ENCODE data around the gene STARD3. TPM values are rescaled to one million over a fixed set of nuclear protein-coding genes. Genes with fewer than 3 reads are reported as not detected.

The STARD3 gene
- total and polyA plus RNA-seq, 2 of the 13 experiments (the other 11 are each of a cell fraction or from before 2014, with no cell fraction given): 34.6 to 100 TPM

GRCh38 chr17:39696731-39697130 is 59.8 kb downstream of the STARD3 start:
- in situ Hi-C loops (cut with HindIII; ENCODE audit: extremely low pct_ligation_motif_present, low pct_unique_long_range_greater_than_20kb) (no loop called here), intact Hi-C loops (cut with micrococcal nuclease; ENCODE audit: unreplicated experiment) (no loop called here)
- Histone ChIP-seq H3K36me3 (replicated peaks in 1 of 2; ENCODE audit: control insufficient read depth in 1 of 2, insufficient read depth in 2 of 2, low read length in 2 of 2) (no peaks in the 10 kb centered on the region), H3K79me2 (ENCODE audit: insufficient read depth, low read length) (peaks cover 27% of the 10 kb centered on the region), H3K27ac (ENCODE audit: extremely low read length, insufficient read depth, low read length) (peak overlapping the region; percentile 99), H3K4me3 (replicated peaks in 1 of 3; ENCODE audit: insufficient read depth in 1 of 3, low read depth in 2 of 3, low read length in 3 of 3) (peak overlapping the region in 2 of 3 experiments; percentile 54 to 77; a peak in 3 of 6 replicates), H3K4me1 (ENCODE audit: insufficient read depth, low read length) (peaks cover 71% of the 10 kb centered on the region), H2AFZ (ENCODE audit: low read length) (no peak overlapping the region), H3K9ac (ENCODE audit: insufficient read depth, low read depth, low read length) (peak overlapping the region; percentile 31), H3K9me3 (ENCODE audit: low read length) (no peaks in the 10 kb centered on the region), H4K20me1 (ENCODE audit: insufficient read depth, low read length) (no peaks in the 10 kb centered on the region), H3K4me2 (ENCODE audit: low read depth, low read length) (peak overlapping the region; percentile 100), H3K27me3 (ENCODE audit: control insufficient read depth in 1 of 2, insufficient read depth in 2 of 2, low read length in 2 of 2) (no peaks in the 10 kb centered on the region)
- FAIRE-seq (no peak), ATAC-seq (no peak), DNase-seq (ENCODE audit: low spot score) (no peak)
- ChIA-PET POLR2A (interaction anchor here (1.0 to 4.4 kb wide), 15 partner anchors 8 to 295 kb away, joined by 3 to 96 read pairs (median 21); partner anchors contain the start of genes FBXL20, GRB7, MIEN1 and PGAP3), CTCF (ENCODE audit: low intra/inter-chr PET ratio, low total read pairs) (no interaction called here)
- TF ChIP-seq ZNF280B (CRISPR knock-in tag; IDR thresholded peaks at IDR 0.05; ENCODE audit: borderline replicate concordance) (no peak), SP1 (IDR thresholded peaks at IDR 0.05) (no peak), SP1 (CRISPR knock-in tag; IDR thresholded peaks at IDR 0.05) (no peak), SMC3 (IDR thresholded peaks at IDR 0.05; ENCODE audit: low read length) (no peak), TEAD3 (CRISPR knock-in tag; optimal IDR thresholded peaks at IDR 0.05; ENCODE audit: borderline replicate concordance) (peak; percentile 18), RBM39 (IDR thresholded peaks at IDR 0.05; ENCODE audit: low read depth, low read length, poor library complexity, severe bottlenecking) (no peak), ZNF253 (CRISPR knock-in tag; IDR thresholded peaks at IDR 0.05; ENCODE audit: borderline replicate concordance) (no peak), ERF (CRISPR knock-in tag; IDR thresholded peaks at IDR 0.05) (no peak), ZNF850 (CRISPR knock-in tag; conservative IDR thresholded peaks at IDR 0.05) (no peak), ZNF343 (CRISPR knock-in tag; IDR thresholded peaks at IDR 0.05) (no peak)
- 67% methylated on average over 5 of the region's 6 CpGs for WGBS (ENCODE audit: low lambda C conversion rate)
- no TSS peak for BruUV-seq (replicated peaks)

All from HepG2 (cell line).